K562 (cell line): ENCODE data around the gene NUDCD3. TPM values are rescaled to one million over a fixed set of nuclear protein-coding genes. Genes with fewer than 3 reads are reported as not detected.

Source experiments
- ATAC-seq: fragments of 200-7000 bp; cut with Tn5 transposase; 3 replicates; pipeline ENCODE4 v1.9.1; 2020; ENCODE audit warnings: moderate library complexity
- BruUV-seq: library from RNA; stranded (reverse); fragments of 400-500 nt; replicated peaks from 2 replicates; lab custom pipeline; 2021; lab: Mats Ljungman, UMichigan
- CTCF ChIA-PET: fragments of 300-600 bp; formaldehyde crosslinking; extraction: SDS; loops from one replicate; lab custom pipeline; 2021; ENCODE audit warnings: low intra/inter-chr PET ratio; lab: Yijun Ruan, JAX
- POLR2A ChIA-PET: fragments of 300-600, 350-650 bp; sonication (Branson Sonifier 250); formaldehyde crosslinking; extraction: SDS; loops from one replicate; lab custom pipeline; 2021; ENCODE audit warnings: antibody characterized with exemption, inconsistent platforms; lab: Yijun Ruan, JAX
- DNase-seq, 4 experiments: peaks; one replicate each; pipeline versions ENCODE4 v3.0.0 to v3.0.0-alpha.2; 2011 to 2018; ENCODE audit warnings: low spot score in 3 of 4, mixed read lengths in 3 of 4; ENCODE audit errors: extremely low read depth in 1 of 4
- FAIRE-seq: peaks from 2 replicates; lab custom pipeline; 2011; peaks lifted over from hg19 to GRCh38; lab: Jason Lieb, UNC
- H2AFZ ChIP-seq: 2 replicates; pipeline ENCODE4 v1.6.0; 2011; ENCODE audit warnings: low read depth, low read length, control low read depth, inconsistent platforms
- H3K27ac ChIP-seq: fragments of 200-600 bp; 3 replicates; pipeline ENCODE4 v1.8.0; 2011; ENCODE audit warnings: low read depth, mild to moderate bottlenecking, control low read depth, inconsistent platforms, low read length, moderate library complexity, mixed read lengths; ENCODE audit errors: extremely low read depth
- H3K27me3 ChIP-seq, 2 experiments: fragments of 300-600 bp in 1 of 2; 2 replicates in 1 of 2; 3 replicates in 1 of 2; pipeline versions ENCODE4 v1.6.0 to v1.8.0; 2011; ENCODE audit warnings: inconsistent platforms in 2 of 2, low read length in 2 of 2, mild to moderate bottlenecking in 1 of 2, mixed read lengths in 1 of 2, moderate library complexity in 1 of 2; ENCODE audit not compliant: control insufficient read depth in 2 of 2, insufficient read depth in 2 of 2
- H3K36me3 ChIP-seq: fragments of 300-600 bp; 3 replicates; pipeline ENCODE4 v1.8.0; 2011; ENCODE audit warnings: mild to moderate bottlenecking, low read length, inconsistent platforms; ENCODE audit not compliant: control insufficient read depth, insufficient read depth
- H3K4me1 ChIP-seq, 2 experiments: fragments of 200-600 bp in 1 of 2; replicated peaks in 1 of 2; 2 replicates in 1 of 2; 3 replicates in 1 of 2; pipeline versions ENCODE4 v1.5.1 to v1.8.0; 2011; ENCODE audit warnings: inconsistent platforms in 2 of 2, low read length in 2 of 2, mild to moderate bottlenecking in 1 of 2, mixed read lengths in 1 of 2, moderate library complexity in 1 of 2; ENCODE audit not compliant: control insufficient read depth in 2 of 2, insufficient read depth in 2 of 2
- H3K4me2 ChIP-seq: 2 replicates; pipeline ENCODE4 v1.6.1; 2011; ENCODE audit warnings: low read length, control low read depth, inconsistent platforms, mixed read lengths; ENCODE audit not compliant: insufficient read depth
- H3K4me3 ChIP-seq: fragments of 200-600 bp; sonication (generic), shearing (Covaris generic); 2 replicates; pipeline ENCODE4 v1.5.1; 2016; ENCODE audit warnings: control low read depth, inconsistent platforms
- H3K79me2 ChIP-seq: fragments of 200-600 bp; 3 replicates; pipeline ENCODE4 v1.8.0; 2011; ENCODE audit warnings: low read length, inconsistent platforms; ENCODE audit not compliant: control insufficient read depth, insufficient read depth
- H3K9ac ChIP-seq, 2 experiments: 2 replicates each; pipeline versions ENCODE4 v1.6.0 to v1.6.1; 2011; ENCODE audit warnings: low read depth in 2 of 2, low read length in 2 of 2, control low read depth in 1 of 2, inconsistent platforms in 1 of 2, mild to moderate bottlenecking in 1 of 2, mixed read lengths in 1 of 2; ENCODE audit not compliant: insufficient read depth in 1 of 2
- H3K9me1 ChIP-seq: one replicate; pipeline ENCODE4 v1.6.0; 2011; ENCODE audit warnings: inconsistent platforms, mild to moderate bottlenecking, low read length, moderate library complexity; ENCODE audit not compliant: control insufficient read depth, insufficient read depth
- H3K9me3 ChIP-seq: replicated peaks from 2 replicates; pipeline ENCODE4 v1.5.1; 2011; ENCODE audit warnings: low read depth, low read length, inconsistent platforms; ENCODE audit not compliant: control insufficient read depth, insufficient read depth
- H4K20me1 ChIP-seq: replicated peaks from 2 replicates; pipeline ENCODE4 v1.6.1; 2011; ENCODE audit warnings: low read length, inconsistent platforms, mixed read lengths; ENCODE audit not compliant: control insufficient read depth, insufficient read depth
- ATF7 ChIP-seq: fragments of 450-650 bp; IDR thresholded peaks from 2 replicates; pipeline ENCODE4 v1.7.1; 2014; ENCODE audit warnings: mild to moderate bottlenecking, moderate library complexity
- E2F3 ChIP-seq: fragments of 250-450 bp; sonication (Bioruptor Pico); IDR thresholded peaks from 2 replicates; pipeline ENCODE4 v1.4.0; 2020; ENCODE audit warnings: mild to moderate bottlenecking
- EZH2 ChIP-seq: IDR thresholded peaks from 2 replicates; pipeline ENCODE4 v1.6.1; 2012; ENCODE audit warnings: low read depth, mild to moderate bottlenecking, inconsistent platforms, low read length, borderline replicate concordance
- HIVEP1 ChIP-seq: fragments of 250-450 bp; sonication (Bioruptor Pico); IDR thresholded peaks from 2 replicates; pipeline ENCODE4 v1.4.0; 2020; ENCODE audit warnings: mild to moderate bottlenecking
- JUN ChIP-seq, 2 experiments: sonication (generic) in 1 of 2; formaldehyde crosslinking in 1 of 2; IDR thresholded peaks; 2 replicates each; pipeline versions ENCODE4 v1.6.1 to v1.8.0; 2012 to 2022; ENCODE audit warnings: borderline replicate concordance in 2 of 2, mild to moderate bottlenecking in 2 of 2, improper control_type of control experiment in 1 of 2, low read depth in 1 of 2, low read length in 1 of 2, missing genetic modification reagents in 1 of 2
- NUFIP1 ChIP-seq: fragments of 450-650 bp; IDR thresholded peaks from 2 replicates; pipeline ENCODE4 v1.6.1; 2018; ENCODE audit not compliant: partially characterized antibody
- SREBF2 ChIP-seq: sonication (generic); formaldehyde crosslinking; IDR thresholded peaks from 2 replicates; pipeline ENCODE4 v1.4.0; 2020; ENCODE audit warnings: mild to moderate bottlenecking, missing genetic modification reagents
- ZNF174 ChIP-seq: fragments of 250-450 bp; sonication (Bioruptor Pico); IDR thresholded peaks from 2 replicates; pipeline ENCODE4 v1.4.0; 2020; ENCODE audit warnings: mild to moderate bottlenecking
- ZNF644 ChIP-seq: fragments of 200-800 bp; sonication (Bioruptor generic); IDR thresholded peaks from 2 replicates; pipeline ENCODE4 v1.6.1; 2016; ENCODE audit warnings: low read depth, missing genetic modification characterization, missing compliant biosample characterization
- WGBS: fragments of 100-300 bp; shearing (Covaris generic); methylation state at CpG from one replicate; pipeline ENCODE4 v1.1.6; 2016; ENCODE audit warnings: low coverage, mixed read lengths; ENCODE audit not compliant: insufficient coverage; ENCODE audit errors: missing lambda C conversion rate; 5-methylcytosine and 5-hydroxymethylcytosine counted together
- in situ Hi-C: fragments of 300-500 bp; cut with MboI; formaldehyde crosslinking; loops from 4 replicates; pipeline ENCODE4 v1.15.0; 2018; ENCODE audit warnings: inconsistent platforms, mixed read lengths
- intact Hi-C: fragments of 100-400 bp; cut with micrococcal nuclease; formaldehyde crosslinking; loops from 2 replicates; pipeline ENCODE4 v1.14.2; 2022
- polyA plus RNA-seq, 8 experiments: library from polyadenylated mRNA; depleted of rRNA in 4 of 8; stranded (reverse) in 5 of 8; unstranded in 3 of 8; fragments of >200 nt; fragmentation: Nextera tagmentation in 2 of 8; fragmentation: Illumina TruSeq in 1 of 8; extraction: Ambion mirVana in 2 of 8; extraction: Trizol in 1 of 8; gene quantifications; 2 replicates each; pipeline versions ENCODE4 v1.2.1 to v1.2.3, GENCODE V29; 2011 to 2014; ENCODE audit warnings: inconsistent platforms in 1 of 8, missing spikeins in 1 of 8
- total RNA-seq, 7 experiments: library from RNA; depleted of rRNA in 6 of 7; stranded (reverse); fragments of >200 nt in 6 of 7; fragmentation: Illumina TruSeq in 2 of 7; extraction: Trizol in 2 of 7; gene quantifications; 2 replicates each; pipeline versions ENCODE4 v1.2.1 to v1.2.3, GENCODE V29; 2011 to 2021; ENCODE audit warnings: low replicate concordance in 1 of 7
- TF ChIP-seq, protein P1 (sequence below): IDR thresholded peaks from 2 replicates; pipeline ENCODE4 v1.6.1; 2011; ENCODE audit not compliant: insufficient read length; ENCODE audit errors: extremely low read depth
- TF ChIP-seq, protein P2 (sequence below): fragments of 450-650 bp; formaldehyde crosslinking; IDR thresholded peaks from 2 replicates; pipeline ENCODE4 v1.4.0; 2020; ENCODE audit warnings: mild to moderate bottlenecking, moderate library complexity
- TF ChIP-seq, protein P3 (sequence below): IDR thresholded peaks from 2 replicates; pipeline ENCODE4 v1.6.1; 2014; ENCODE audit warnings: antibody characterized with exemption
- TF ChIP-seq, protein P4 (sequence below): fragments of 450-650 bp; IDR thresholded peaks from 2 replicates; pipeline ENCODE4 v1.6.1; 2017; ENCODE audit warnings: antibody characterized with exemption, mild to moderate bottlenecking

The NUDCD3 gene
- total and polyA plus RNA-seq, 9 of the 15 experiments (the other 6 are each of a cell fraction or from before 2014, with no cell fraction given) = 24.8 to 64.2 (median 42.6) TPM

GRCh38 chr7:44415047-44415446 lies 75.4 kb downstream of the NUDCD3 start (continued):
- no peak for TF ChIP-seq SREBF2 (CRISPR knock-in tag)

DNA sequence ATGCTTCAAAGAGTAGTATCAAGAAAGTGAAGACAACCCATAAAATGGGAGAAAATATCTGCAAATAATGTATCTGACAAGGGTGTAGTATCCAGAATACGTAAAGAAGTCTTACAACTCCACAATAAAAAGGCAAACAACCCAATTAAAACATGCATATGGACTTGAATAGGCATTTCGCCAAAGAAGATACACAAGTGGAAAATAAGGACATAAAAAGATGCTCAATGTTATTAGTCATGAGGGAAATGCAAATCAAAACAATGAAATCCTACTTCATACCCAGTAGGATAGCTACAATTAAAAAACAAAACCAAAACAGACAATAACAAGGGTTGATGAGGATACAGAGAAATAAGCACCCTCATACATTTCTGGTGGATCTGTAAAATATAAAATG lies 79.2 kb downstream of the NUDCD3 start:
- H3K79me2 ChIP-seq = peaks cover 15% of the 10 kb centered on the region; the same call in 1 of the 3 replicates
- no TSS peak for BruUV-seq
- ChIA-PET POLR2A (interaction anchor here (0.6 to 1.4 kb wide), 2 partner anchors 11 to 47 kb away, joined by 3 to 4 read pairs; no protein-coding TSS in a partner anchor), CTCF (no interaction called here)
- no peak overlapping the region for H2AFZ ChIP-seq
- DNase-seq (no peak), ATAC-seq (no peak), FAIRE-seq (no peak)
- in situ Hi-C loops (no loop called here), intact Hi-C loops (no loop called here)
- H3K9me1 ChIP-seq = no peaks in the 10 kb centered on the region
- no peak overlapping the region for H3K4me2 ChIP-seq
- no peaks in the 10 kb centered on the region for H3K27me3 ChIP-seq
- H3K9me3 ChIP-seq = no peaks in the 10 kb centered on the region
- H3K4me3 ChIP-seq = no peak overlapping the region
- H3K27ac ChIP-seq = no peak overlapping the region
- H3K4me1 ChIP-seq = no peaks in the 10 kb centered on the region; a peak in 1 of 5 replicates
- H3K9ac ChIP-seq = no peak overlapping the region
- 0 out of 2 replicates have a peak, but pooled peaks cover 3% of the 10 kb centered on the region for H4K20me1 ChIP-seq
- H3K36me3 ChIP-seq = peaks cover 6% of the 10 kb centered on the region; the same call in 2 of the 3 replicates
- WGBS = 100% methylated on average over 2 of the region's 2 CpGs
- TF ChIP-seq NUFIP1 (no peak), E2F3 (CRISPR knock-in tag) (no peak), JUN (IDR thresholded peaks at IDR 0.05; ENCODE audit: borderline replicate concordance, low read depth, low read length) (no peak), JUN (CRISPR knock-in tag; IDR thresholded peaks at IDR 0.05; ENCODE audit: borderline replicate concordance) (no peak), ZNF174 (CRISPR knock-in tag) (no peak), HIVEP1 (no peak), ATF7 (no peak), ZNF644 (no peak), EZH2 (no peak)
- TF ChIP-seq, protein P1, sequence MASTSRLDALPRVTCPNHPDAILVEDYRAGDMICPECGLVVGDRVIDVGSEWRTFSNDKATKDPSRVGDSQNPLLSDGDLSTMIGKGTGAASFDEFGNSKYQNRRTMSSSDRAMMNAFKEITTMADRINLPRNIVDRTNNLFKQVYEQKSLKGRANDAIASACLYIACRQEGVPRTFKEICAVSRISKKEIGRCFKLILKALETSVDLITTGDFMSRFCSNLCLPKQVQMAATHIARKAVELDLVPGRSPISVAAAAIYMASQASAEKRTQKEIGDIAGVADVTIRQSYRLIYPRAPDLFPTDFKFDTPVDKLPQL = no peak
- TF ChIP-seq, protein P2, sequence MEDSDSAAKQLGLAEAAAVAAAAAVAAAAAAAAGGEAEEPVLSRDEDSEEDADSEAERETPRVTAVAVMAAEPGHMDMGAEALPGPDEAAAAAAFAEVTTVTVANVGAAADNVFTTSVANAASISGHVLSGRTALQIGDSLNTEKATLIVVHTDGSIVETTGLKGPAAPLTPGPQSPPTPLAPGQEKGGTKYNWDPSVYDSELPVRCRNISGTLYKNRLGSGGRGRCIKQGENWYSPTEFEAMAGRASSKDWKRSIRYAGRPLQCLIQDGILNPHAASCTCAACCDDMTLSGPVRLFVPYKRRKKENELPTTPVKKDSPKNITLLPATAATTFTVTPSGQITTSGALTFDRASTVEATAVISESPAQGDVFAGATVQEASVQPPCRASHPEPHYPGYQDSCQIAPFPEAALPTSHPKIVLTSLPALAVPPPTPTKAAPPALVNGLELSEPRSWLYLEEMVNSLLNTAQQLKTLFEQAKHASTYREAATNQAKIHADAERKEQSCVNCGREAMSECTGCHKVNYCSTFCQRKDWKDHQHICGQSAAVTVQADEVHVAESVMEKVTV (CRISPR knock-in tag) = no peak
- TF ChIP-seq, protein P3, sequence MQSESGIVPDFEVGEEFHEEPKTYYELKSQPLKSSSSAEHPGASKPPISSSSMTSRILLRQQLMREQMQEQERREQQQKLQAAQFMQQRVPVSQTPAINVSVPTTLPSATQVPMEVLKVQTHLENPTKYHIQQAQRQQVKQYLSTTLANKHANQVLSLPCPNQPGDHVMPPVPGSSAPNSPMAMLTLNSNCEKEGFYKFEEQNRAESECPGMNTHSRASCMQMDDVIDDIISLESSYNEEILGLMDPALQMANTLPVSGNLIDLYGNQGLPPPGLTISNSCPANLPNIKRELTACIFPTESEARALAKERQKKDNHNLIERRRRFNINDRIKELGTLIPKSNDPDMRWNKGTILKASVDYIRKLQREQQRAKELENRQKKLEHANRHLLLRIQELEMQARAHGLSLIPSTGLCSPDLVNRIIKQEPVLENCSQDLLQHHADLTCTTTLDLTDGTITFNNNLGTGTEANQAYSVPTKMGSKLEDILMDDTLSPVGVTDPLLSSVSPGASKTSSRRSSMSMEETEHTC = no peak
- TF ChIP-seq, protein P4, sequence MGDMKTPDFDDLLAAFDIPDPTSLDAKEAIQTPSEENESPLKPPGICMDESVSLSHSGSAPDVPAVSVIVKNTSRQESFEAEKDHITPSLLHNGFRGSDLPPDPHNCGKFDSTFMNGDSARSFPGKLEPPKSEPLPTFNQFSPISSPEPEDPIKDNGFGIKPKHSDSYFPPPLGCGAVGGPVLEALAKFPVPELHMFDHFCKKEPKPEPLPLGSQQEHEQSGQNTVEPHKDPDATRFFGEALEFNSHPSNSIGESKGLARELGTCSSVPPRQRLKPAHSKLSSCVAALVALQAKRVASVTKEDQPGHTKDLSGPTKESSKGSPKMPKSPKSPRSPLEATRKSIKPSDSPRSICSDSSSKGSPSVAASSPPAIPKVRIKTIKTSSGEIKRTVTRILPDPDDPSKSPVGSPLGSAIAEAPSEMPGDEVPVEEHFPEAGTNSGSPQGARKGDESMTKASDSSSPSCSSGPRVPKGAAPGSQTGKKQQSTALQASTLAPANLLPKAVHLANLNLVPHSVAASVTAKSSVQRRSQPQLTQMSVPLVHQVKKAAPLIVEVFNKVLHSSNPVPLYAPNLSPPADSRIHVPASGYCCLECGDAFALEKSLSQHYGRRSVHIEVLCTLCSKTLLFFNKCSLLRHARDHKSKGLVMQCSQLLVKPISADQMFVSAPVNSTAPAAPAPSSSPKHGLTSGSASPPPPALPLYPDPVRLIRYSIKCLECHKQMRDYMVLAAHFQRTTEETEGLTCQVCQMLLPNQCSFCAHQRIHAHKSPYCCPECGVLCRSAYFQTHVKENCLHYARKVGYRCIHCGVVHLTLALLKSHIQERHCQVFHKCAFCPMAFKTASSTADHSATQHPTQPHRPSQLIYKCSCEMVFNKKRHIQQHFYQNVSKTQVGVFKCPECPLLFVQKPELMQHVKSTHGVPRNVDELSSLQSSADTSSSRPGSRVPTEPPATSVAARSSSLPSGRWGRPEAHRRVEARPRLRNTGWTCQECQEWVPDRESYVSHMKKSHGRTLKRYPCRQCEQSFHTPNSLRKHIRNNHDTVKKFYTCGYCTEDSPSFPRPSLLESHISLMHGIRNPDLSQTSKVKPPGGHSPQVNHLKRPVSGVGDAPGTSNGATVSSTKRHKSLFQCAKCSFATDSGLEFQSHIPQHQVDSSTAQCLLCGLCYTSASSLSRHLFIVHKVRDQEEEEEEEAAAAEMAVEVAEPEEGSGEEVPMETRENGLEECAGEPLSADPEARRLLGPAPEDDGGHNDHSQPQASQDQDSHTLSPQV = no peak
